ENCODE results near the gene PPM1J. TPM values are rescaled to one million over a fixed set of nuclear protein-coding genes. Genes with fewer than 3 reads are reported as not detected.

The PPM1J gene
- total RNA-seq, 4 donors from 2014 or later: 1.7 to 4.8 (median 3.0) TPM

- Histone ChIP-seq H3K27ac (no peak overlapping the region), H3K27me3 (no peaks in the 10 kb centered on the region), H3K4me3 (replicated peaks in 1 of 3) (no peak overlapping the region), H3K9me3 (no peaks in the 10 kb centered on the region), H3K4me1 (no peaks in the 10 kb centered on the region), H3K36me3 (no peaks in the 10 kb centered on the region)
- TF ChIP-seq, protein P1, sequence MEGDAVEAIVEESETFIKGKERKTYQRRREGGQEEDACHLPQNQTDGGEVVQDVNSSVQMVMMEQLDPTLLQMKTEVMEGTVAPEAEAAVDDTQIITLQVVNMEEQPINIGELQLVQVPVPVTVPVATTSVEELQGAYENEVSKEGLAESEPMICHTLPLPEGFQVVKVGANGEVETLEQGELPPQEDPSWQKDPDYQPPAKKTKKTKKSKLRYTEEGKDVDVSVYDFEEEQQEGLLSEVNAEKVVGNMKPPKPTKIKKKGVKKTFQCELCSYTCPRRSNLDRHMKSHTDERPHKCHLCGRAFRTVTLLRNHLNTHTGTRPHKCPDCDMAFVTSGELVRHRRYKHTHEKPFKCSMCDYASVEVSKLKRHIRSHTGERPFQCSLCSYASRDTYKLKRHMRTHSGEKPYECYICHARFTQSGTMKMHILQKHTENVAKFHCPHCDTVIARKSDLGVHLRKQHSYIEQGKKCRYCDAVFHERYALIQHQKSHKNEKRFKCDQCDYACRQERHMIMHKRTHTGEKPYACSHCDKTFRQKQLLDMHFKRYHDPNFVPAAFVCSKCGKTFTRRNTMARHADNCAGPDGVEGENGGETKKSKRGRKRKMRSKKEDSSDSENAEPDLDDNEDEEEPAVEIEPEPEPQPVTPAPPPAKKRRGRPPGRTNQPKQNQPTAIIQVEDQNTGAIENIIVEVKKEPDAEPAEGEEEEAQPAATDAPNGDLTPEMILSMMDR (IDR thresholded peaks at IDR 0.05): no peak
- no peak for TF ChIP-seq POLR2A (IDR thresholded peaks at IDR 0.05)
- DNase-seq: no peak
- 0% methylated on average over 1 of the region's 1 CpG for WGBS, 2 donors
- intact Hi-C loops (cut with DNase I): no loop called here
These were observed 39.0 kb upstream of the PPM1J start for GRCh38 chr1:112754116-112754628.

DNA sequence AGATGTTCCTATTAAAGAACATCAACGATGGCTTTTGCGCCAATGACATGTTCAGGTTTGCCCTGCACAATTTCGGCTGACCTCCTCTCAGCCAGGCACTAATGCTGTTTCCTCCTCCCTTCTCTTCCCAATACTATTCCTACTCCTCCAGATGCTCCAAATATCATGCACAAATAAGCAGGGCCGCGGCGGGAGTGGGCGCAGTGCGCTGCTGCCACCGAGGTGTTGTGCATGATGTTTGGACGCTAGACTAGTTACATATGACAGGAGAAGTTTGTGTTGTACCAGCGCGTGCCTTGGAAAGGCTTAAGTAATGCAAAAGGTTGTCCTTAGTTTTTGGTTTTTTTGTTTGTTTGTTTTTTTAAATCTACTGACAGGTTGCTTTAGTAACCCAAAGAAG is 33.3 kb upstream of the PPM1J start:
- WGBS, 2 donors: 95 to 96% methylated on average over 12 of the region's 12 CpGs

GRCh38 chr1:112744009-112744578 is 29.0 kb upstream of the PPM1J start:
- Histone ChIP-seq H3K36me3 (no peaks in the 10 kb centered on the region), H3K9me3 (no peaks in the 10 kb centered on the region), H3K4me1 (peaks cover 6 to 7% of the 10 kb centered on the region in 2 donors), H3K27me3 (peaks cover 11% of the 10 kb centered on the region), H3K27ac (no peak overlapping the region), H3K4me3 (replicated peaks in 1 of 3) (no peak overlapping the region)
- DNase-seq: peak; percentile 30 to 43
- TF ChIP-seq POLR2A (IDR thresholded peaks at IDR 0.05): no peak
- TF ChIP-seq, protein P1 (IDR thresholded peaks at IDR 0.05): peak in 2 of 6 experiments; percentile 31 to 44
- WGBS, 2 donors: 8% methylated on average over 13 of the region's 58 CpGs; no CpG with 5 or more reads in 1 of the 2 donors
- intact Hi-C loops (cut with DNase I): no loop called here

More for the DNA sequence above, 33.3 kb upstream of the PPM1J start:
- TF ChIP-seq, protein P1 (IDR thresholded peaks at IDR 0.05): no peak
- no peak for TF ChIP-seq POLR2A (IDR thresholded peaks at IDR 0.05)
- Histone ChIP-seq H3K4me3 (replicated peaks in 1 of 3) (no peak overlapping the region), H3K36me3 (no peaks in the 10 kb centered on the region), H3K27ac (no peak overlapping the region), H3K4me1 (peaks cover 6 to 7% of the 10 kb centered on the region in 2 donors), H3K9me3 (no peaks in the 10 kb centered on the region), H3K27me3 (peaks cover 11% of the 10 kb centered on the region)
- no peak for DNase-seq
- intact Hi-C loops (cut with DNase I): no loop called here

DNA sequence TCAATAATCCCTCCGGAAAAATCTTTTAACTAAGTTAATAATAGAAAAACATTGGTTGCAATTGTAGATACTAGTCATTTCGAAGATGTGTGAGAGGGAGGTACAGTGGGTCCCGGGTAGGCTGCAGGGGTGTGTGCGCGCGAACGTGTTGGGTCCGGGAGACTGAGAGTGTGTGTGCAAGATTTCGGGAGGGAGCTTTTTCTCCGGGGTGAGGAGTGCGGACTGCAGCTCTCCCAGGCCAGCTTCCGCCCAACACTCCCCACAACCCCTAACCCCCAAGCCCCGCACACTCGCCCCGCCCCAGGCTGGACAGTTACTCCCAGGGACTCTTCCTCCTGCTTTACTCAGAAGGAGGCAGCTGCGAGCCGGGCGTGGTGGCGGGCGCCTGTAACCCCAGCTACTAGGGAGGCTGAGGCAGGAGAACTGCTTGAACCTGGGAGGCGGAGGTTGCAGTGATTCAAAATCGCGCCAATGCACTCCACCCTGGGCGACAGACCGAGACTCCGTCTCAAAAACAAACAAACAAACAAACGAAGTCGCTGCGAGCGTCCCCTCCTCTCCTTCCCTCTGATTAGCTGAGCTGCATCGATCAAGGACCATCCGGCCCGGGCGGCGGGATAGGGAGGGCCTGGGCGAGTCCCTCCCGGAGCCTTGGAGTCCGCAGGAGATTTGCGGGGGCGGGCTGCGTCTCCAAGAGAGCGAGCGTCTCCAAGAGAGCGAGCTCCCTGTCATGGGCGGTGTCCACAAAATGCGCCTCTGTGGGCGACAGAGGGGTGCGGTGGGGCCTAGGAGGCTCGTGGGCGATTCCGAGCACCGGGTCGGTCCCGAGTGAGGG is 28.3 kb upstream of the PPM1J start:
- peaks cover 6 to 7% of the 10 kb centered on the region in 2 donors for H3K4me1 ChIP-seq
- intact Hi-C loops (cut with DNase I): no loop called here
- no peaks in the 10 kb centered on the region for H3K9me3 ChIP-seq
- no peak overlapping the region for H3K4me3 ChIP-seq (replicated peaks in 1 of 3)
- H3K36me3 ChIP-seq: no peaks in the 10 kb centered on the region
- TF ChIP-seq, protein P1 (IDR thresholded peaks at IDR 0.05): no peak
- TF ChIP-seq POLR2A (IDR thresholded peaks at IDR 0.05): no peak
- 29 to 37% methylated on average over 32 to 41 of the region's 54 CpGs for WGBS, 2 donors
- peak in 1 of 2 donors; percentile 18 for DNase-seq
- H3K27ac ChIP-seq: no peak overlapping the region
- peaks cover 11% of the 10 kb centered on the region for H3K27me3 ChIP-seq

GRCh38 chr1:112737573-112737972 is 22.4 kb upstream of the PPM1J start:
- Histone ChIP-seq H3K4me1 (no peaks in the 10 kb centered on the region), H3K27ac (no peak overlapping the region), H3K9me3 (no peaks in the 10 kb centered on the region), H3K27me3 (no peaks in the 10 kb centered on the region), H3K4me3 (replicated peaks in 1 of 3) (no peak overlapping the region), H3K36me3 (no peaks in the 10 kb centered on the region)
- TF ChIP-seq, protein P1 (IDR thresholded peaks at IDR 0.05): no peak
- TF ChIP-seq POLR2A (IDR thresholded peaks at IDR 0.05): no peak
- no peak for DNase-seq
- intact Hi-C loops (cut with DNase I): no loop called here
- 83 to 100% methylated on average over 3 of the region's 3 CpGs for WGBS, 2 donors

Data from thyroid gland (tissue), 4 donors.